ENCODE measurements around the gene RAD18.

GRCh38 chr3:8885536-8886316, 77.5 kb downstream of the RAD18 start:
- no peak for TF ChIP-seq CTCF (IDR thresholded peaks at IDR 0.05)
- TF ChIP-seq ZFX (IDR thresholded peaks at IDR 0.05; ENCODE audit: borderline replicate concordance): no peak
